Activated T-helper 2 cell treated with anti-CD3 and anti-CD28 coated beads, Interferon-gamma antibody, Interleukin-2, Interleukin-4, amounts not matched to agents 10 μg/mL and 5 μg/mL and 100 μg/mL, durations not matched to agents 14 hours and 24 hours and 36 hours (primary cell): ENCODE measurements around the gene PPARA. TPM values are rescaled to one million over a fixed set of nuclear protein-coding genes. Genes with fewer than 3 reads are reported as not detected.

Source experiments
- DNase-seq: peaks from one replicate; pipeline ENCODE4 v3.0.0; 2021; ENCODE audit warnings: low spot score
- H3K27ac Mint-ChIP-seq: one replicate; pipeline ENCODE4 v1.8.0; 2021; ENCODE audit warnings: mixed read lengths
- H3K27me3 Mint-ChIP-seq: one replicate; pipeline ENCODE4 v1.8.0; 2021; ENCODE audit warnings: low read depth, mixed read lengths
- H3K36me3 Mint-ChIP-seq: one replicate; pipeline ENCODE4 v1.8.0; 2021; ENCODE audit warnings: low read depth, mixed read lengths
- H3K4me1 Mint-ChIP-seq: one replicate; pipeline ENCODE4 v1.8.0; 2021; ENCODE audit warnings: low read depth, mixed read lengths
- H3K4me3 Mint-ChIP-seq: one replicate; pipeline ENCODE4 v1.8.0; 2021; ENCODE audit warnings: low read depth, mild to moderate bottlenecking, moderate library complexity, mixed read lengths
- H3K9me3 Mint-ChIP-seq: one replicate; pipeline ENCODE4 v1.8.0; 2021; ENCODE audit warnings: mixed read lengths
- intact Hi-C: fragments of 100-400 bp; cut with micrococcal nuclease; formaldehyde crosslinking; loops from one replicate; pipeline ENCODE4 v1.15.1; 2023
- total RNA-seq: library from RNA; stranded (reverse); gene quantifications from 2 replicates; pipeline ENCODE4 v1.2.3, GENCODE V29; 2022

Gene PPARA
- total RNA-seq, 1 donor from 2014 or later: 14.0 TPM

- no peak for DNase-seq
- Mint-ChIP-seq H3K4me1 (peaks cover 7% of the 10 kb centered on the region), H3K27ac (no peak overlapping the region), H3K4me3 (no peak overlapping the region), H3K36me3 (peaks cover 18% of the 10 kb centered on the region), H3K27me3 (no peaks in the 10 kb centered on the region), H3K9me3 (no peaks in the 10 kb centered on the region)
- intact Hi-C loops: no loop called here
Observed at GRCh38 chr22:46245511-46245910, 95.2 kb downstream of the PPARA start.

- H3K27ac Mint-ChIP-seq: no peak overlapping the region
- intact Hi-C loops: no loop called here
- H3K36me3 Mint-ChIP-seq: peaks cover 18% of the 10 kb centered on the region
- no peaks in the 10 kb centered on the region for H3K9me3 Mint-ChIP-seq
- H3K4me1 Mint-ChIP-seq: peaks cover 7% of the 10 kb centered on the region
- DNase-seq: no peak
- no peaks in the 10 kb centered on the region for H3K27me3 Mint-ChIP-seq
- no peak overlapping the region for H3K4me3 Mint-ChIP-seq
Observed at GRCh38 chr22:46246178-46246577, 95.9 kb downstream of the PPARA start.

GRCh38 chr22:46247443-46247975, 97.2 kb downstream of the PPARA start:
- Mint-ChIP-seq H3K36me3 (peaks cover 18% of the 10 kb centered on the region), H3K4me3 (no peak overlapping the region), H3K9me3 (no peaks in the 10 kb centered on the region), H3K27me3 (no peaks in the 10 kb centered on the region), H3K27ac (no peak overlapping the region), H3K4me1 (peaks cover 18% of the 10 kb centered on the region)
- DNase-seq: no peak
- intact Hi-C loops: no loop called here

- Mint-ChIP-seq H3K27ac (peak within 1 kb of the TSS; percentile 84), H3K27me3 (no peaks in the 10 kb centered on the region), H3K36me3 (peaks cover 10% of the 10 kb centered on the region), H3K9me3 (no peaks in the 10 kb centered on the region), H3K4me1 (peaks cover 30% of the 10 kb centered on the region), H3K4me3 (peak within 1 kb of the TSS; percentile 79)
- intact Hi-C loops: loop anchor here (1.0 to 5.0 kb wide), 3 partner anchors 47 to 237 kb away; partner anchors contain the start of genes GTSE1 and PPARA
- peak; percentile 91 for DNase-seq
Observed at GRCh38 chr22:46250035-46250782, 99.9 kb downstream of the PPARA start, which contains the start of gene CDPF1. TSS of gene CDPF1 (minus strand) at chr22:46250293. CDS start at chr22:46248284, 2,009 bp downstream.

GRCh38 chr22:46250783-46251125, 100.4 kb downstream of the PPARA start:
- peaks cover 30% of the 10 kb centered on the region for H3K4me1 Mint-ChIP-seq
- peak overlapping the region; percentile 79 for H3K4me3 Mint-ChIP-seq
- no peaks in the 10 kb centered on the region for H3K27me3 Mint-ChIP-seq
- H3K36me3 Mint-ChIP-seq: peaks cover 7% of the 10 kb centered on the region
- no peaks in the 10 kb centered on the region for H3K9me3 Mint-ChIP-seq
- intact Hi-C loops: loop anchor here (1.0 to 5.0 kb wide), 3 partner anchors 46 to 237 kb away; partner anchors contain the start of genes GTSE1 and PPARA
- DNase-seq: no peak
- H3K27ac Mint-ChIP-seq: peak overlapping the region; percentile 84

GRCh38 chr22:46251266-46251665, 100.9 kb downstream of the PPARA start:
- peaks cover 1% of the 10 kb centered on the region for H3K27me3 Mint-ChIP-seq
- intact Hi-C loops: loop anchor here (2.0 to 5.0 kb wide), 2 partner anchors 46 to 99 kb away; partner anchors contain the start of genes GTSE1 and PPARA
- H3K27ac Mint-ChIP-seq: peak overlapping the region; percentile 84
- H3K4me1 Mint-ChIP-seq: peaks cover 32% of the 10 kb centered on the region
- no peak for DNase-seq
- H3K9me3 Mint-ChIP-seq: no peaks in the 10 kb centered on the region
- H3K4me3 Mint-ChIP-seq: peak overlapping the region; percentile 79
- H3K36me3 Mint-ChIP-seq: peaks cover 5% of the 10 kb centered on the region

- Mint-ChIP-seq H3K27me3 (peaks cover 7% of the 10 kb centered on the region), H3K4me1 (peaks cover 34% of the 10 kb centered on the region), H3K36me3 (peaks cover 5% of the 10 kb centered on the region), H3K4me3 (peak overlapping the region; percentile 79), H3K9me3 (no peaks in the 10 kb centered on the region), H3K27ac (peak overlapping the region; percentile 84)
- intact Hi-C loops: loop anchor here (2.0 to 5.0 kb wide), 2 partner anchors 45 to 100 kb away; partner anchors contain the start of genes GTSE1 and PPARA
- DNase-seq: no peak
Observed at GRCh38 chr22:46251816-46252380, 101.6 kb downstream of the PPARA start.

- Mint-ChIP-seq H3K4me3 (no peak overlapping the region), H3K4me1 (peaks cover 24% of the 10 kb centered on the region), H3K27me3 (peaks cover 51% of the 10 kb centered on the region), H3K36me3 (peaks cover 5% of the 10 kb centered on the region), H3K27ac (no peak overlapping the region), H3K9me3 (no peaks in the 10 kb centered on the region)
- intact Hi-C loops: no loop called here
- DNase-seq: no peak
Observed at GRCh38 chr22:46256358-46256958, 106.1 kb downstream of the PPARA start.

GRCh38 chr22:46259374-46259773, 109.0 kb downstream of the PPARA start:
- no peak for DNase-seq
- Mint-ChIP-seq H3K27me3 (peaks cover 74% of the 10 kb centered on the region), H3K36me3 (peaks cover 15% of the 10 kb centered on the region), H3K9me3 (peaks cover 10% of the 10 kb centered on the region), H3K4me3 (no peak overlapping the region), H3K27ac (no peak overlapping the region), H3K4me1 (peaks cover 9% of the 10 kb centered on the region)
- intact Hi-C loops: no loop called here

- no peak overlapping the region for H3K27ac Mint-ChIP-seq
- peaks cover 76% of the 10 kb centered on the region for H3K27me3 Mint-ChIP-seq
- peaks cover 14% of the 10 kb centered on the region for H3K36me3 Mint-ChIP-seq
- H3K9me3 Mint-ChIP-seq: peaks cover 12% of the 10 kb centered on the region
- intact Hi-C loops: no loop called here
- no peak for DNase-seq
- H3K4me1 Mint-ChIP-seq: peaks cover 5% of the 10 kb centered on the region
- no peak overlapping the region for H3K4me3 Mint-ChIP-seq
Observed at GRCh38 chr22:46260038-46260437, 109.7 kb downstream of the PPARA start.

GRCh38 chr22:46262449-46263215, 112.3 kb downstream of the PPARA start:
- peaks cover 26% of the 10 kb centered on the region for H3K36me3 Mint-ChIP-seq
- no peak overlapping the region for H3K4me3 Mint-ChIP-seq
- no peak for DNase-seq
- peaks cover 79% of the 10 kb centered on the region for H3K27me3 Mint-ChIP-seq
- peaks cover 21% of the 10 kb centered on the region for H3K9me3 Mint-ChIP-seq
- H3K4me1 Mint-ChIP-seq: peaks cover 7% of the 10 kb centered on the region
- intact Hi-C loops: no loop called here
- no peak overlapping the region for H3K27ac Mint-ChIP-seq

- peak within 1 kb of the TSS; percentile 30 for H3K4me3 Mint-ChIP-seq
- DNase-seq: no peak
- H3K4me1 Mint-ChIP-seq: peaks cover 7% of the 10 kb centered on the region
- intact Hi-C loops: no loop called here
- H3K27me3 Mint-ChIP-seq: peaks cover 73% of the 10 kb centered on the region
- H3K36me3 Mint-ChIP-seq: peaks cover 26% of the 10 kb centered on the region
- H3K9me3 Mint-ChIP-seq: peaks cover 21% of the 10 kb centered on the region
- H3K27ac Mint-ChIP-seq: no peak within 1 kb of the TSS
Observed at GRCh38 chr22:46263216-46263590, 112.9 kb downstream of the PPARA start, which contains the start of gene PKDREJ. TSS of gene PKDREJ (minus strand) at chr22:46263343. CDS start at chr22:46263322, 21 bp downstream.
